ENCODE results near the gene PRDM12. TPM values are rescaled to one million over a fixed set of nuclear protein-coding genes. Genes with fewer than 3 reads are reported as not detected.

PRDM12 gene
- total and polyA plus RNA-seq, 2 experiments from 2014 or later = 0.11 TPM; not detected in 1

- H3K4me2 ChIP-seq = no peak overlapping the region
- no peak for DNase-seq (ENCODE audit: low spot score)
- no peaks in the 10 kb centered on the region for H3K79me2 ChIP-seq (replicated peaks; ENCODE audit: insufficient read depth)
- H3K9me3 Mint-ChIP-seq = no peaks in the 10 kb centered on the region
- no peaks in the 10 kb centered on the region for H3K27me3 ChIP-seq (ENCODE audit: insufficient read depth)
- TF ChIP-seq, protein P1, sequence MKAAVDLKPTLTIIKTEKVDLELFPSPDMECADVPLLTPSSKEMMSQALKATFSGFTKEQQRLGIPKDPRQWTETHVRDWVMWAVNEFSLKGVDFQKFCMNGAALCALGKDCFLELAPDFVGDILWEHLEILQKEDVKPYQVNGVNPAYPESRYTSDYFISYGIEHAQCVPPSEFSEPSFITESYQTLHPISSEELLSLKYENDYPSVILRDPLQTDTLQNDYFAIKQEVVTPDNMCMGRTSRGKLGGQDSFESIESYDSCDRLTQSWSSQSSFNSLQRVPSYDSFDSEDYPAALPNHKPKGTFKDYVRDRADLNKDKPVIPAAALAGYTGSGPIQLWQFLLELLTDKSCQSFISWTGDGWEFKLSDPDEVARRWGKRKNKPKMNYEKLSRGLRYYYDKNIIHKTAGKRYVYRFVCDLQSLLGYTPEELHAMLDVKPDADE (IDR thresholded peaks at IDR 0.05) = no peak
- no peak for TF ChIP-seq ZNF114 (CRISPR knock-in tag; IDR thresholded peaks at IDR 0.05)
- TF ChIP-seq REST (IDR thresholded peaks at IDR 0.05; ENCODE audit: unreplicated experiment) = no peak
- TF ChIP-seq POLR2AphosphoS5 (IDR thresholded peaks at IDR 0.05; ENCODE audit: low read depth) = no peak
- TF ChIP-seq, protein P2, sequence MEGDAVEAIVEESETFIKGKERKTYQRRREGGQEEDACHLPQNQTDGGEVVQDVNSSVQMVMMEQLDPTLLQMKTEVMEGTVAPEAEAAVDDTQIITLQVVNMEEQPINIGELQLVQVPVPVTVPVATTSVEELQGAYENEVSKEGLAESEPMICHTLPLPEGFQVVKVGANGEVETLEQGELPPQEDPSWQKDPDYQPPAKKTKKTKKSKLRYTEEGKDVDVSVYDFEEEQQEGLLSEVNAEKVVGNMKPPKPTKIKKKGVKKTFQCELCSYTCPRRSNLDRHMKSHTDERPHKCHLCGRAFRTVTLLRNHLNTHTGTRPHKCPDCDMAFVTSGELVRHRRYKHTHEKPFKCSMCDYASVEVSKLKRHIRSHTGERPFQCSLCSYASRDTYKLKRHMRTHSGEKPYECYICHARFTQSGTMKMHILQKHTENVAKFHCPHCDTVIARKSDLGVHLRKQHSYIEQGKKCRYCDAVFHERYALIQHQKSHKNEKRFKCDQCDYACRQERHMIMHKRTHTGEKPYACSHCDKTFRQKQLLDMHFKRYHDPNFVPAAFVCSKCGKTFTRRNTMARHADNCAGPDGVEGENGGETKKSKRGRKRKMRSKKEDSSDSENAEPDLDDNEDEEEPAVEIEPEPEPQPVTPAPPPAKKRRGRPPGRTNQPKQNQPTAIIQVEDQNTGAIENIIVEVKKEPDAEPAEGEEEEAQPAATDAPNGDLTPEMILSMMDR (conservative IDR thresholded peaks at IDR 0.05; ENCODE audit: low read depth in 2 of 2) = no peak
- no peak for TF ChIP-seq CREB1 (CRISPR knock-in tag; IDR thresholded peaks at IDR 0.05; ENCODE audit: low read depth)
- TF ChIP-seq EZH2 (IDR thresholded peaks at IDR 0.05; ENCODE audit: low read depth, unreplicated experiment) = no peak
- no peak for TF ChIP-seq EZH2phosphoT487 (IDR thresholded peaks at IDR 0.05; ENCODE audit: unreplicated experiment)
- no peak overlapping the region for H3K27ac ChIP-seq (ENCODE audit: low read depth)
- H3K27me3 Mint-ChIP-seq (ENCODE audit: insufficient read depth, low read depth, poor library complexity) = peaks cover 6% of the 10 kb centered on the region
- no peak overlapping the region for H3K4me3 ChIP-seq
- H3K36me3 ChIP-seq (ENCODE audit: insufficient read depth) = peaks cover 43% of the 10 kb centered on the region
- no peak for ATAC-seq
- H3K9me2 ChIP-seq (ENCODE audit: insufficient read depth) = no peaks in the 10 kb centered on the region
- peaks cover 5% of the 10 kb centered on the region; the same call in 1 of the 2 replicates for H3K4me1 ChIP-seq (ENCODE audit: insufficient read depth)
- peaks cover 9% of the 10 kb centered on the region; the same call in 2 of the 3 replicates for H3K4me1 Mint-ChIP-seq
- 0 out of 2 replicates have a peak, but pooled peaks cover 13% of the 10 kb centered on the region for H3F3A ChIP-seq (replicated peaks; ENCODE audit: low read depth)
- H3K36me3 Mint-ChIP-seq (ENCODE audit: low read depth) = peaks cover 84% of the 10 kb centered on the region
- peaks cover 14% of the 10 kb centered on the region; the same call in 1 of the 2 replicates for H4K20me1 ChIP-seq (replicated peaks; ENCODE audit: insufficient read depth)
- H3K4me3 Mint-ChIP-seq = no peak overlapping the region
- no peak overlapping the region for H3K27ac Mint-ChIP-seq
- H2AFZ ChIP-seq = no peak overlapping the region
These were observed 40.9 kb upstream of the PRDM12 start for GRCh38 chr9:130623466-130623865.

GRCh38 chr9:130624154-130624553 lies 40.2 kb upstream of the PRDM12 start:
- Mint-ChIP-seq H3K9me3 (no peaks in the 10 kb centered on the region), H3K27me3 (ENCODE audit: insufficient read depth, low read depth, poor library complexity) (peaks cover 6% of the 10 kb centered on the region), H3K36me3 (ENCODE audit: low read depth) (peaks cover 80% of the 10 kb centered on the region), H3K4me1 (peaks cover 14% of the 10 kb centered on the region; the same call in 2 of the 3 replicates), H3K4me3 (no peak overlapping the region), H3K27ac (no peak overlapping the region)
- H3K4me3 ChIP-seq = no peak overlapping the region
- peaks cover 14% of the 10 kb centered on the region; the same call in 1 of the 2 replicates for H4K20me1 ChIP-seq (replicated peaks; ENCODE audit: insufficient read depth)
- H3K36me3 ChIP-seq (ENCODE audit: insufficient read depth) = peaks cover 40% of the 10 kb centered on the region
- no peak overlapping the region for H3K27ac ChIP-seq (ENCODE audit: low read depth)
- TF ChIP-seq, protein P2 (conservative IDR thresholded peaks at IDR 0.05; ENCODE audit: low read depth in 2 of 2) = peak in 1 of 2 experiments; percentile 21; a peak in 3 of 4 replicates
- TF ChIP-seq JUNB (IDR thresholded peaks at IDR 0.05; ENCODE audit: unreplicated experiment) = no peak
- no peak for DNase-seq (ENCODE audit: low spot score)
- H3K9me2 ChIP-seq (ENCODE audit: insufficient read depth) = no peaks in the 10 kb centered on the region
- H3K79me2 ChIP-seq (replicated peaks; ENCODE audit: insufficient read depth) = no peaks in the 10 kb centered on the region
- no peak overlapping the region for H3K4me2 ChIP-seq
- peaks cover 12% of the 10 kb centered on the region for H3K4me1 ChIP-seq (ENCODE audit: insufficient read depth)
- ATAC-seq = peak; percentile 50
- H2AFZ ChIP-seq = no peak overlapping the region
- no peaks in the 10 kb centered on the region for H3K27me3 ChIP-seq (ENCODE audit: insufficient read depth)
- 0 out of 2 replicates have a peak, but pooled peaks cover 13% of the 10 kb centered on the region for H3F3A ChIP-seq (replicated peaks; ENCODE audit: low read depth)

All from GM23338 (cell line).